HTR-8/SVneo (cell line): ENCODE data around the gene SPON1.
A peak's percentile ranks its signal among the peaks of the same experiment; 100 is the strongest.
"Not testable (repeated sequence)": the region's sequence is repeated elsewhere in the genome, so short reads cannot be mapped to it uniquely, and the experiment has no call there.

Experiments used
- DNase-seq: peaks from one replicate; pipeline ENCODE4 v3.0.0; 2011; ENCODE audit warnings: low spot score, mixed read lengths; ENCODE audit not compliant: insufficient read length
- FAIRE-seq: peaks from 2 replicates; lab custom pipeline; 2011; peaks lifted over from hg19 to GRCh38; lab: Jason Lieb, UNC

The SPON1 gene

GRCh38 chr11:14229472-14229871 is 266.9 kb downstream of the SPON1 start:
- DNase-seq (no peak), FAIRE-seq (no peak)

GRCh38 chr11:14230407-14230806 is 267.9 kb downstream of the SPON1 start:
- no peak for FAIRE-seq
- DNase-seq = no peak

- FAIRE-seq (no peak), DNase-seq (no peak)
Observed at GRCh38 chr11:14232652-14233051, 270.1 kb downstream of the SPON1 start.

- no peak for FAIRE-seq
- DNase-seq = no peak
Observed at GRCh38 chr11:14234446-14234845, 271.9 kb downstream of the SPON1 start.

- no peak for FAIRE-seq
- no peak for DNase-seq
Observed at GRCh38 chr11:14235701-14236100, 273.2 kb downstream of the SPON1 start.

GRCh38 chr11:14237444-14237961 is 275.0 kb downstream of the SPON1 start:
- FAIRE-seq (no peak), DNase-seq (no peak)

- FAIRE-seq (no peak), DNase-seq (no peak)
Observed at GRCh38 chr11:14240221-14240620, 277.7 kb downstream of the SPON1 start.

- FAIRE-seq (no peak), DNase-seq (no peak)
Observed at GRCh38 chr11:14240951-14241350, 278.4 kb downstream of the SPON1 start.

GRCh38 chr11:14242187-14242586 is 279.7 kb downstream of the SPON1 start:
- DNase-seq (no peak), FAIRE-seq (no peak)

GRCh38 chr11:14242733-14243132 is 280.2 kb downstream of the SPON1 start:
- FAIRE-seq (no peak), DNase-seq (no peak)

GRCh38 chr11:14244926-14245325 is 282.4 kb downstream of the SPON1 start:
- no peak for FAIRE-seq

GRCh38 chr11:14245444-14245843 is 282.9 kb downstream of the SPON1 start:
- no peak for FAIRE-seq
- no peak for DNase-seq

More at GRCh38 chr11:14244926-14245325, 282.4 kb downstream of the SPON1 start:
- no peak for DNase-seq

GRCh38 chr11:14248580-14248981 is 286.1 kb downstream of the SPON1 start:
- no peak for DNase-seq
- no peak for FAIRE-seq

- no peak for FAIRE-seq
- peak; percentile 49 for DNase-seq
Observed at GRCh38 chr11:14249121-14249963, 286.8 kb downstream of the SPON1 start.

GRCh38 chr11:14251754-14252153 is 289.2 kb downstream of the SPON1 start:
- DNase-seq (no peak), FAIRE-seq (no peak)

GRCh38 chr11:14252501-14252900 is 290.0 kb downstream of the SPON1 start:
- not testable (repeated sequence) for FAIRE-seq, DNase-seq

- DNase-seq = no peak
- no peak for FAIRE-seq
Observed at GRCh38 chr11:14253421-14253820, 290.9 kb downstream of the SPON1 start.

- FAIRE-seq = no peak
- DNase-seq = no peak
Observed at GRCh38 chr11:14253840-14254239, 291.3 kb downstream of the SPON1 start.

GRCh38 chr11:14254533-14255237 is 292.2 kb downstream of the SPON1 start:
- no peak for DNase-seq
- no peak for FAIRE-seq

GRCh38 chr11:14255238-14255534 is 292.7 kb downstream of the SPON1 start:
- FAIRE-seq = no peak
- no peak for DNase-seq

GRCh38 chr11:14258221-14258935 is 295.9 kb downstream of the SPON1 start:
- peak; percentile 43 for DNase-seq
- no peak for FAIRE-seq
